Panc1 (cell line): ENCODE results near the gene RAB40A.
A peak's percentile ranks its signal among the peaks of the same experiment; 100 is the strongest.

Experiments used
- POLR2AphosphoS5 ChIP-seq: IDR thresholded peaks from 2 replicates; pipeline ENCODE4 v1.6.1; 2012; ENCODE audit warnings: mild to moderate bottlenecking, low read depth, low read length, moderate library complexity
- REST ChIP-seq, 2 experiments: IDR thresholded peaks; 2 replicates each; pipeline ENCODE4 v1.6.1; 2011 to 2012; ENCODE audit warnings: low read depth in 2 of 2, control low read depth in 1 of 2, low read length in 1 of 2, mild to moderate bottlenecking in 1 of 2, moderate library complexity in 1 of 2; ENCODE audit not compliant: insufficient read depth in 1 of 2
- SIN3A ChIP-seq: IDR thresholded peaks from 2 replicates; pipeline ENCODE4 v1.6.1; 2012; ENCODE audit warnings: low read depth, mild to moderate bottlenecking, low read length, moderate library complexity, borderline replicate concordance; ENCODE audit not compliant: insufficient read depth
- TCF7L2 ChIP-seq: IDR thresholded peaks from 2 replicates; pipeline ENCODE4 v1.6.1; 2011; ENCODE audit warnings: mild to moderate bottlenecking, low read depth, low read length, inconsistent platforms
- TF ChIP-seq, protein P1 (sequence below): fragments of 450-650 bp; IDR thresholded peaks from 2 replicates; pipeline ENCODE4 v1.5.1; 2017; ENCODE audit warnings: mild to moderate bottlenecking

DNA sequence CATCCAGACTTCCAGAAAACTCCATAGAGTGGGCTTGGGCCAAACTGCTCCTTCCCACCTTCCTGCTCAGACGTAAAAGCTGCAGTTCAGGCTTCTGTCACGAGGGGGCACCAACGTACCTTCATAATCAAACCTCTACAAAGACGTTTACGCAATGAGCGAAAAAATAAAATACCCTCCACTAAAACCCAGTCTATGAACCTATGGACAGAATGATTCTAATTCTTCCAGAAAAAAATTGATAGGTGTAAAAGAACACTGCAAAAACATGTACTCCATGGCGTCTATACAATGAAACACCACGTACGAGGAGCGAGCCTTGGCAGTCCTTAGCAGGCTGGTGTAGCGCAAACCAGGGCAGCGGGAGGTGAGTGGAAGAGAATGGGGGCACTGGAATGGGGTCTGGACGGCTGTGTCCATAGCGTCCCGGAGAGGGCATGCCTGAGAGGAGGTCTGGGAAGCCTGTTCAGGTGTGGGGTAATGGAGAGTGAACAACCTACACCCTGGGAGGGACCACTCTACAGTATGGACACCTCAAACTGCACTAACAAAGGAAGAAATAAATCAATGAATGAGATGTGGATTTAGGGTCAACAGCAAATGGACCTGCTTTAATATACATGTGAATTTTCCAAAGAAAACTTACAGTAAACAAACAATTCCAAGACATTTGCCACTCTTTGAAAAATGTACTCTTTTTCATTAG lies 14.4 kb upstream of the RAB40A start:
- TF ChIP-seq, protein P1, sequence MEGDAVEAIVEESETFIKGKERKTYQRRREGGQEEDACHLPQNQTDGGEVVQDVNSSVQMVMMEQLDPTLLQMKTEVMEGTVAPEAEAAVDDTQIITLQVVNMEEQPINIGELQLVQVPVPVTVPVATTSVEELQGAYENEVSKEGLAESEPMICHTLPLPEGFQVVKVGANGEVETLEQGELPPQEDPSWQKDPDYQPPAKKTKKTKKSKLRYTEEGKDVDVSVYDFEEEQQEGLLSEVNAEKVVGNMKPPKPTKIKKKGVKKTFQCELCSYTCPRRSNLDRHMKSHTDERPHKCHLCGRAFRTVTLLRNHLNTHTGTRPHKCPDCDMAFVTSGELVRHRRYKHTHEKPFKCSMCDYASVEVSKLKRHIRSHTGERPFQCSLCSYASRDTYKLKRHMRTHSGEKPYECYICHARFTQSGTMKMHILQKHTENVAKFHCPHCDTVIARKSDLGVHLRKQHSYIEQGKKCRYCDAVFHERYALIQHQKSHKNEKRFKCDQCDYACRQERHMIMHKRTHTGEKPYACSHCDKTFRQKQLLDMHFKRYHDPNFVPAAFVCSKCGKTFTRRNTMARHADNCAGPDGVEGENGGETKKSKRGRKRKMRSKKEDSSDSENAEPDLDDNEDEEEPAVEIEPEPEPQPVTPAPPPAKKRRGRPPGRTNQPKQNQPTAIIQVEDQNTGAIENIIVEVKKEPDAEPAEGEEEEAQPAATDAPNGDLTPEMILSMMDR: peak; percentile 86
- TF ChIP-seq POLR2AphosphoS5 (no peak), REST (IDR thresholded peaks at IDR 0.05; ENCODE audit: insufficient read depth in 1 of 2, low read depth in 2 of 2, low read length in 1 of 2) (no peak), TCF7L2 (no peak), SIN3A (no peak)
